Loucy (cell line): ENCODE measurements around the gene KATNAL1.

ENCODE experiments used
- H2AFZ ChIP-seq: fragments of 200-600 bp; sonication (generic); 2 replicates; pipeline ENCODE4 v1.6.0; 2016; ENCODE audit warnings: antibody characterized with exemption, mild to moderate bottlenecking, low read length, moderate library complexity
- H3F3A ChIP-seq: fragments of 200-600 bp; 2 replicates; pipeline ENCODE4 v1.6.0; 2016; ENCODE audit warnings: antibody characterized with exemption, low read depth, mild to moderate bottlenecking
- H3K27me3 ChIP-seq: fragments of 200-600 bp; sonication (generic); 2 replicates; pipeline ENCODE4 v1.6.1; 2014; ENCODE audit warnings: low read length, mild to moderate bottlenecking; ENCODE audit not compliant: insufficient read depth, poor library complexity, severe bottlenecking
- H3K36me3 ChIP-seq: fragments of 200-600 bp; sonication (generic); 2 replicates; pipeline ENCODE4 v1.6.1; 2016; ENCODE audit warnings: low read length; ENCODE audit not compliant: insufficient read depth
- H3K4me1 ChIP-seq: fragments of 200-600 bp; sonication (generic); 2 replicates; pipeline ENCODE4 v1.5.1; 2014; ENCODE audit warnings: low read length, mild to moderate bottlenecking; ENCODE audit not compliant: insufficient read depth, poor library complexity, severe bottlenecking
- H3K4me2 ChIP-seq: fragments of 200-600 bp; sonication (generic); 2 replicates; pipeline ENCODE4 v1.6.0; 2014; ENCODE audit warnings: antibody characterized with exemption, low read length, low read depth, mild to moderate bottlenecking; ENCODE audit not compliant: poor library complexity, severe bottlenecking
- H3K4me3 ChIP-seq: fragments of 200-600 bp; sonication (generic); 2 replicates; pipeline ENCODE4 v1.5.1; 2014; ENCODE audit warnings: low read length, mild to moderate bottlenecking, mixed read lengths; ENCODE audit not compliant: poor library complexity, severe bottlenecking
- H3K79me2 ChIP-seq: fragments of 200-600 bp; sonication (generic); 2 replicates; pipeline ENCODE4 v1.6.1; 2014; ENCODE audit warnings: low read length; ENCODE audit not compliant: insufficient read depth
- H3K9ac ChIP-seq: fragments of 200-600 bp; sonication (generic); 2 replicates; pipeline ENCODE4 v1.6.0; 2014; ENCODE audit warnings: mild to moderate bottlenecking, low read depth, low read length, moderate library complexity; ENCODE audit not compliant: poor library complexity, severe bottlenecking
- H3K9me2 ChIP-seq: fragments of 200-600 bp; sonication (generic); replicated peaks from 2 replicates; pipeline ENCODE4 v1.6.1; 2016; ENCODE audit warnings: low read depth, low read length, mixed read lengths
- H3K9me3 ChIP-seq: fragments of 200-600 bp; sonication (generic); 2 replicates; pipeline ENCODE4 v1.6.1; 2014; ENCODE audit warnings: mild to moderate bottlenecking, antibody characterized with exemption, low read length, low read depth; ENCODE audit not compliant: insufficient read depth
- H4K20me1 ChIP-seq: fragments of 200-600 bp; sonication (generic); 2 replicates; pipeline ENCODE4 v1.6.0; 2014; ENCODE audit warnings: antibody characterized with exemption, low read length, mild to moderate bottlenecking; ENCODE audit not compliant: insufficient read depth, poor library complexity, severe bottlenecking
- EZH2phosphoT487 ChIP-seq: fragments of 200-600 bp; IDR thresholded peaks from 2 replicates; pipeline ENCODE4 v1.6.1; 2018; ENCODE audit warnings: antibody characterized with exemption, mild to moderate bottlenecking, moderate library complexity, borderline replicate concordance
- TF ChIP-seq, protein P1 (sequence below): fragments of 200-600 bp; sonication (generic); conservative IDR thresholded peaks from 2 replicates; pipeline ENCODE4 v1.5.1; 2014; ENCODE audit warnings: mild to moderate bottlenecking, antibody characterized with exemption, low read length

KATNAL1 gene

DNA sequence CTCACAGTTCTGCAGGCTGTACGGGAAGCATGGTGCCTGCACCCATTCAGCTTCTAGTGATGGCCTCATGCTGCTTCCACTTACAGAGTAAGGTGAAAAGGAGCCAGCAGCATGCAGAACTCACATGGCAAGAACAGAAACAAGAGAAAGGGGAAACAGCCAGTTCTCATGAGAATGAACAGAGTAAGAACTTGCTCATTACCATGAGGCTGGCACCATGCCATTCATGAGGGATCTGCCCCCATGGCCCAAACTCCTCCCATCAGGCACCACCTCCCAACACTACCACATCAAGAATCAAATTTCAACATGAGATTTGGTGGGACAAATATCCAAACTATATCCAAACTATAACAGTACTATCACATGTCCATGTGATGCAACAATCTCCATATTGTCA, 72.1 kb downstream of the KATNAL1 start:
- Histone ChIP-seq H3F3A (no peaks in the 10 kb centered on the region), H3K9ac (no peak overlapping the region), H2AFZ (no peak overlapping the region), H4K20me1 (no peaks in the 10 kb centered on the region), H3K9me2 (no peaks in the 10 kb centered on the region), H3K4me3 (no peak overlapping the region), H3K36me3 (peaks cover 31% of the 10 kb centered on the region; the same call in 1 of the 2 replicates), H3K27me3 (no peaks in the 10 kb centered on the region), H3K4me2 (no peak overlapping the region), H3K9me3 (no peaks in the 10 kb centered on the region), H3K4me1 (no peaks in the 10 kb centered on the region), H3K79me2 (no peaks in the 10 kb centered on the region)
- TF ChIP-seq EZH2phosphoT487, result no peak
- TF ChIP-seq, protein P1, sequence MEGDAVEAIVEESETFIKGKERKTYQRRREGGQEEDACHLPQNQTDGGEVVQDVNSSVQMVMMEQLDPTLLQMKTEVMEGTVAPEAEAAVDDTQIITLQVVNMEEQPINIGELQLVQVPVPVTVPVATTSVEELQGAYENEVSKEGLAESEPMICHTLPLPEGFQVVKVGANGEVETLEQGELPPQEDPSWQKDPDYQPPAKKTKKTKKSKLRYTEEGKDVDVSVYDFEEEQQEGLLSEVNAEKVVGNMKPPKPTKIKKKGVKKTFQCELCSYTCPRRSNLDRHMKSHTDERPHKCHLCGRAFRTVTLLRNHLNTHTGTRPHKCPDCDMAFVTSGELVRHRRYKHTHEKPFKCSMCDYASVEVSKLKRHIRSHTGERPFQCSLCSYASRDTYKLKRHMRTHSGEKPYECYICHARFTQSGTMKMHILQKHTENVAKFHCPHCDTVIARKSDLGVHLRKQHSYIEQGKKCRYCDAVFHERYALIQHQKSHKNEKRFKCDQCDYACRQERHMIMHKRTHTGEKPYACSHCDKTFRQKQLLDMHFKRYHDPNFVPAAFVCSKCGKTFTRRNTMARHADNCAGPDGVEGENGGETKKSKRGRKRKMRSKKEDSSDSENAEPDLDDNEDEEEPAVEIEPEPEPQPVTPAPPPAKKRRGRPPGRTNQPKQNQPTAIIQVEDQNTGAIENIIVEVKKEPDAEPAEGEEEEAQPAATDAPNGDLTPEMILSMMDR, result no peak

DNA sequence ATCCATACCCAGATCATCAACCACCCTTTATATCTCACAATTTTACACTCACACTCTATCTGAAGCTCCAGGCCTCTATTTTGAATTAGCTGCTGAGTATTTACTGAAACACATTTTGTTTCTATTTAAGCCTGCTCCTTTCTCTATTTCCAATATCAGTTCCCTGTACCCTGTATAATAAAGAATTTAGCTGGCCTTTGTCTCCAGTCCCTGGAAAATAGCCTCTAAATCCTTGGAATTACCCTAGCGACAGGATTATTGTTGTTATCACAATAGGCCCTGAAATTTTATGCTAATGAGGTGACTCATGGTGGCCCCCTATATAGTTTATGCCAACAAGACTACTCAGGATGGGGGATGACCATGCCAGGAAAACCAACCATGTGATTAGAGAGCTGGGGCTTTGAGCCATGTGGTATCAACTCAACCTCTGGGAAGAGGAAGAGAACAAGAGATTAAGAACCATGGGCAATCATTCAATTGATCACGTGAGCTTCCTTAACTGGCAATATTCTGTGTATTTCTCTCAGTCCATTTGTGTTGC, 72.7 kb downstream of the KATNAL1 start:
- Histone ChIP-seq H3K9me2 (no peaks in the 10 kb centered on the region), H4K20me1 (no peaks in the 10 kb centered on the region), H3K36me3 (peaks cover 30% of the 10 kb centered on the region; the same call in 1 of the 2 replicates), H3K4me3 (no peak overlapping the region), H3K79me2 (no peaks in the 10 kb centered on the region), H3K9me3 (no peaks in the 10 kb centered on the region), H3K9ac (no peak overlapping the region), H3K27me3 (no peaks in the 10 kb centered on the region), H3K4me2 (no peak overlapping the region), H3K4me1 (no peaks in the 10 kb centered on the region), H3F3A (no peaks in the 10 kb centered on the region), H2AFZ (no peak overlapping the region)
- no peak for TF ChIP-seq EZH2phosphoT487
- TF ChIP-seq, protein P1, result no peak

DNA sequence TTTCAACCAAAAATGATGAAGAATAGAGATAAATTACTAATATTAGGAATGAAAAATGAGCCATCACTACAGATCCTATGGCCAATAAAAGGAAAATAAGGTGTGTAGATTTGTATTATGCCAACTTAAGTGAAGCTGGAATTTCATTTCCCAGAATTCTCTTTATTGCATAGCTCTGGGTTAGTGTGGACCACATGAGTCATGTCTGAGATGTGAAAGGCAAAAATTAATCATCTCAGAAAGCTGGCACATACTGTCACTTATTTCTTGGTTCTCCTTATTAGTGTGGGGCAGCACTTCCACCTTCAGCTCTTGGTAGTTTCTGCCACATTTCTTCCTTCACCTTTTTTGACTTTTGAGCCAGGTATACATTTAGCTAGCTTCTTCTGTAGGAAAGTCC, 82.6 kb downstream of the KATNAL1 start:
- no peaks in the 10 kb centered on the region for H3F3A ChIP-seq
- H3K9me3 ChIP-seq, result peaks cover 17% of the 10 kb centered on the region; the same call in 1 of the 2 replicates
- H3K27me3 ChIP-seq, result no peaks in the 10 kb centered on the region
- no peaks in the 10 kb centered on the region for H3K9me2 ChIP-seq
- no peak overlapping the region for H3K9ac ChIP-seq
- no peak overlapping the region for H2AFZ ChIP-seq
- no peaks in the 10 kb centered on the region for H4K20me1 ChIP-seq
- TF ChIP-seq, protein P1, result no peak
- TF ChIP-seq EZH2phosphoT487, result no peak
- no peak overlapping the region for H3K4me3 ChIP-seq
- no peaks in the 10 kb centered on the region for H3K79me2 ChIP-seq
- H3K36me3 ChIP-seq, result peaks cover 70% of the 10 kb centered on the region
- H3K4me2 ChIP-seq, result no peak overlapping the region
- no peaks in the 10 kb centered on the region for H3K4me1 ChIP-seq
